NCI-H345 treated with DMSO at 0.1 percent for 48 hours (cell line): ENCODE results near the gene KDM7A.
A peak's percentile ranks its signal among the peaks of the same experiment; 100 is the strongest.
"Not testable (repeated sequence)": the region's sequence is repeated elsewhere in the genome, so short reads cannot be mapped to it uniquely, and the experiment has no call there.

Source experiments
- DNase-seq: peaks from one replicate; lab custom pipeline; 2025; ENCODE audit not compliant: unreplicated experiment; lab: John Stamatoyannopoulos, UW

KDM7A gene

GRCh38 chr7:140176811-140177702 lies at the start of gene KDM7A:
Gene KDM7A, minus strand, starts transcription at chr7:140176983. Its CDS starts 46 bp downstream, at chr7:140176937.
- DNase-seq = peak; percentile 81

- no peak for DNase-seq
These were observed 48.9 kb upstream of the KDM7A start for GRCh38 chr7:140225562-140226249.

- no peak for DNase-seq
These were observed 46.9 kb upstream of the KDM7A start for GRCh38 chr7:140223515-140224221.

GRCh38 chr7:140222814-140223213 lies 46.0 kb upstream of the KDM7A start:
- no peak for DNase-seq

- DNase-seq = no peak
These were observed 43.1 kb upstream of the KDM7A start for GRCh38 chr7:140219672-140220524.

GRCh38 chr7:140218656-140219055 lies 41.9 kb upstream of the KDM7A start:
- no peak for DNase-seq

- DNase-seq = no peak
These were observed 41.1 kb upstream of the KDM7A start for GRCh38 chr7:140217750-140218501.

- no peak for DNase-seq
These were observed 38.5 kb upstream of the KDM7A start for GRCh38 chr7:140215281-140215680.

GRCh38 chr7:140214075-140214684 lies 37.4 kb upstream of the KDM7A start:
- DNase-seq = peak; percentile 8

GRCh38 chr7:140213684-140214074 lies 36.9 kb upstream of the KDM7A start:
- DNase-seq = no peak

- no peak for DNase-seq
These were observed 35.5 kb upstream of the KDM7A start for GRCh38 chr7:140212100-140212881.

GRCh38 chr7:140211698-140212097 lies 34.9 kb upstream of the KDM7A start:
- no peak for DNase-seq

- DNase-seq = no peak
These were observed 33.3 kb upstream of the KDM7A start for GRCh38 chr7:140209866-140210609.

GRCh38 chr7:140206616-140207389 lies 30.0 kb upstream of the KDM7A start:
- DNase-seq = no peak

GRCh38 chr7:140205600-140205999 lies 28.8 kb upstream of the KDM7A start:
- DNase-seq = no peak

- DNase-seq = no peak
These were observed 26.8 kb upstream of the KDM7A start for GRCh38 chr7:140203556-140203955.

- not testable (repeated sequence) for DNase-seq
These were observed 26.2 kb upstream of the KDM7A start for GRCh38 chr7:140202942-140203341.
